HL-60 (cell line): ENCODE measurements around the gene LDLRAD3.

Source experiments
- DNase-seq, 2 experiments: peaks; one replicate each; pipeline ENCODE4 v3.0.0-alpha.2; 2010 to 2020; ENCODE audit warnings: low read depth in 1 of 2, low spot score in 1 of 2
- H3K27ac ChIP-seq: fragments of 250-450 bp; sonication (Bioruptor Pico); replicated peaks from 2 replicates; pipeline ENCODE4 v1.5.1; 2020; ENCODE audit warnings: mild to moderate bottlenecking, moderate library complexity
- H3K27me3 ChIP-seq: fragments of 250-450 bp; sonication (Bioruptor Pico); 2 replicates; pipeline ENCODE4 v1.5.1; 2021; ENCODE audit warnings: mild to moderate bottlenecking, moderate library complexity; ENCODE audit not compliant: insufficient read depth, poor library complexity, severe bottlenecking
- H3K4me3 ChIP-seq: replicated peaks from 2 replicates; pipeline ENCODE4 v1.5.1; 2011; ENCODE audit warnings: mild to moderate bottlenecking, control low read depth, low read length; ENCODE audit not compliant: insufficient read depth
- CTCF ChIP-seq: IDR thresholded peaks from one replicate; pipeline ENCODE4 v1.5.1; 2011; ENCODE audit warnings: low read length, control low read depth, inconsistent platforms; ENCODE audit not compliant: insufficient read depth
- GABPA ChIP-seq: IDR thresholded peaks from 2 replicates; pipeline ENCODE4 v1.6.1; 2012; ENCODE audit warnings: low read depth
- POLR2AphosphoS5 ChIP-seq: IDR thresholded peaks from 2 replicates; pipeline ENCODE4 v1.6.1; 2012; ENCODE audit warnings: low read depth
- SPI1 ChIP-seq: IDR thresholded peaks from 2 replicates; pipeline ENCODE4 v1.6.1; 2012; ENCODE audit warnings: low read depth, mild to moderate bottlenecking, borderline replicate concordance
- TF ChIP-seq, protein P1 (sequence below): IDR thresholded peaks from 2 replicates; pipeline ENCODE4 v1.6.1; 2012; ENCODE audit warnings: low read depth; ENCODE audit not compliant: insufficient replicate concordance

The LDLRAD3 gene

DNA sequence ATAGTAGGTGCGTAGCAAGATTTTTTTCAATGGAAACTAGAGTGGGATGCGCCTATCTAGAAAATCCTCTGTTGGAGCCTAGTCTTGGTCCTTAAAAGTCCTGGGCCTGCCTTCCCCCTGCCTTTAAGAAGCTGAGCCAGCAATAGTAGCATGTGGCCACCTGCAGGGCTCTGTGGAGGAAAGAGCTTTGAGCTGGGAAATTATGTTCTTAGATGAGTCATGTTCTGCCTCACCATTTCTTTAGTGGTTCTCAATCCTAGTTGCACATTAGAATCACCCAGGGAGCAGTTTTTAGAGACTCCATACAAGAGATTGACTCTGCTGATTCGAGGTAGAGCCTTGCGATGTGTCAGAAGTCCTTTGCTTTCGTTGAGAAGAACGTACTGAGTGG lies 211.9 kb downstream of the LDLRAD3 start:
- H3K27me3 ChIP-seq: no peaks in the 10 kb centered on the region
- TF ChIP-seq, protein P1, sequence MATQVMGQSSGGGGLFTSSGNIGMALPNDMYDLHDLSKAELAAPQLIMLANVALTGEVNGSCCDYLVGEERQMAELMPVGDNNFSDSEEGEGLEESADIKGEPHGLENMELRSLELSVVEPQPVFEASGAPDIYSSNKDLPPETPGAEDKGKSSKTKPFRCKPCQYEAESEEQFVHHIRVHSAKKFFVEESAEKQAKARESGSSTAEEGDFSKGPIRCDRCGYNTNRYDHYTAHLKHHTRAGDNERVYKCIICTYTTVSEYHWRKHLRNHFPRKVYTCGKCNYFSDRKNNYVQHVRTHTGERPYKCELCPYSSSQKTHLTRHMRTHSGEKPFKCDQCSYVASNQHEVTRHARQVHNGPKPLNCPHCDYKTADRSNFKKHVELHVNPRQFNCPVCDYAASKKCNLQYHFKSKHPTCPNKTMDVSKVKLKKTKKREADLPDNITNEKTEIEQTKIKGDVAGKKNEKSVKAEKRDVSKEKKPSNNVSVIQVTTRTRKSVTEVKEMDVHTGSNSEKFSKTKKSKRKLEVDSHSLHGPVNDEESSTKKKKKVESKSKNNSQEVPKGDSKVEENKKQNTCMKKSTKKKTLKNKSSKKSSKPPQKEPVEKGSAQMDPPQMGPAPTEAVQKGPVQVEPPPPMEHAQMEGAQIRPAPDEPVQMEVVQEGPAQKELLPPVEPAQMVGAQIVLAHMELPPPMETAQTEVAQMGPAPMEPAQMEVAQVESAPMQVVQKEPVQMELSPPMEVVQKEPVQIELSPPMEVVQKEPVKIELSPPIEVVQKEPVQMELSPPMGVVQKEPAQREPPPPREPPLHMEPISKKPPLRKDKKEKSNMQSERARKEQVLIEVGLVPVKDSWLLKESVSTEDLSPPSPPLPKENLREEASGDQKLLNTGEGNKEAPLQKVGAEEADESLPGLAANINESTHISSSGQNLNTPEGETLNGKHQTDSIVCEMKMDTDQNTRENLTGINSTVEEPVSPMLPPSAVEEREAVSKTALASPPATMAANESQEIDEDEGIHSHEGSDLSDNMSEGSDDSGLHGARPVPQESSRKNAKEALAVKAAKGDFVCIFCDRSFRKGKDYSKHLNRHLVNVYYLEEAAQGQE: no peak
- no peak for TF ChIP-seq POLR2AphosphoS5
- no peak for TF ChIP-seq GABPA
- no peak overlapping the region for H3K4me3 ChIP-seq
- H3K27ac ChIP-seq: no peak overlapping the region
- DNase-seq: no peak

- TF ChIP-seq GABPA (no peak), SPI1 (no peak), CTCF (no peak), POLR2AphosphoS5 (no peak)
- TF ChIP-seq, protein P1: no peak
- H3K27ac ChIP-seq: no peak overlapping the region
- H3K27me3 ChIP-seq: no peaks in the 10 kb centered on the region
- no peak overlapping the region for H3K4me3 ChIP-seq
- DNase-seq: no peak
These were observed 212.4 kb downstream of the LDLRAD3 start for GRCh38 chr11:36156161-36156816.

DNA sequence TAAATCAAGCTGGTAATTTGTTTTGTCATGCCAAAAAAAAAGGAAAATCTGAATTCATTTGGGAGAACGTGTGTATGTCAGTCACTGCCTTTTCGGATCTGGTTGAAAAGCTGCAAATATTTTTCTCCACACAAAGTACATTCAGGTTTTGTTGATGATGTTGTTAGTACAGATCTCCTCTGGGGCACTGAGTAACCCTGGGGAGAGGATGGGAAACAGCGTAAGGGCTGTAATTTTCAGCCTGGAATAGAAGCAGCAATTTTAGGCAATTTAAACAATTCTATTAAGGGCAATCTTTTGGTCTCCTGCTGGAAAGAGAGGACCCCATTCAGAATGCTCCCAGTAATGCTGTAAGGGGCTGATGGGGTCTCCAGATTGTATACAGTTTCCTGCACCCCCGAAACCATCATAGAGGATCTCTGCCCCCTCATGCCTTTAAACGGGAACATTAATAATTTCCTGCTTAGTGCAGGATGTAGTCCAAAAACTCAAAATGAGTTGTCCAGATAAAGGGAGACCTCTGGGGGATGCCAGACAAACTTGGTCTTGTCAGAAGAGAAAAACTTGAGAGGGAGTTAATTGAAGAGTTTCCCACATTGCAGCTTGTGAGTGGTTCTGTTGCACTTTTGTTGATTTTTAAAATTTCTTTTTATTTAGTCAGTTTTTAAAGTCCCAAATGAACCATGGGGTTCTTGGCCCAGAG lies 213.1 kb downstream of the LDLRAD3 start:
- no peak overlapping the region for H3K4me3 ChIP-seq
- DNase-seq: no peak
- no peak overlapping the region for H3K27ac ChIP-seq
- H3K27me3 ChIP-seq: no peaks in the 10 kb centered on the region
- TF ChIP-seq CTCF (no peak), SPI1 (no peak), GABPA (no peak), POLR2AphosphoS5 (no peak)
- TF ChIP-seq, protein P1: no peak
